ENCODE data around the gene PROCA1.
"Not testable (repeated sequence)": the region's sequence is repeated elsewhere in the genome, so short reads cannot be mapped to it uniquely, and the experiment has no call there.

The PROCA1 gene

DNA sequence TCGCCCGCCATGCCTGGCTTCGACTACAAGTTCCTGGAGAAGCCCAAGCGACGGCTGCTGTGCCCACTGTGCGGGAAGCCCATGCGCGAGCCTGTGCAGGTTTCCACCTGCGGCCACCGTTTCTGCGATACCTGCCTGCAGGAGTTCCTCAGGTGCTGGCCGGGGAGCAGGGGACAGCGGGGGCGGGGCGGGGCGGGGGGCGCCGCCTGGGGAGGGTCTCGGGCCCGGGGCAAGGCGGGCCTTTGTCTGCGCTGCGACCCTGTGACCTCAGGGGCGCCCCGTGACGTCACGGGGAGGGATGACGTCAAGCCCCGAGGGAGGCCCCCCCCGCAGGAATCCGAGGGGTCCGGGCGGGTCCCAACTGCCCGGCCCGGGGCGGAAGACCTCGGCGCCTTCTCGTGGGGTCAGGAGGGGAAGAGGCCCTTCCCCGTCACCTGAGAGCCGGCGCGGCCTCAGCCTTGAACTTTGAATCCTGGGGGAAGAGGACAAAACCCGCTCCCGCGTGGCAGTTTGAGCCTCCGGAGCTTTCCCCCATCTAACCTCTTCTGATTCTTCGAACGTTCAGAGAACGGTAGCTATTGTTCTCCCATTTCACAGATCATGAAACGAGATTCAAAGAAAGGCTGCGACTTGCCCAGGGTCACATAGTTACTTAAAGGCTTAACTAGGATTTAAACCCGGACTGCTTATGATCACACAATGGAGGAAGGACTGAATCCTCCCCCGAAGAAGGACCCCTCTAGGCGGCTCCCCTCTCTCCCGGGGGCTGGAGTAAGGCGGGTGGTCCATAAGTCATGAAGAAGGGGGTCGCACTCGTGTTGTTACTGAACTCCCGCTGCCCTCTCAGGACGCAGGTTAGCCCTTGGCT lies 32.6 kb upstream of the PROCA1 start:
- peak in 1 of 2 donors; percentile 71 for DNase-seq (ENCODE audit: low read depth in 2 of 2)

DNA sequence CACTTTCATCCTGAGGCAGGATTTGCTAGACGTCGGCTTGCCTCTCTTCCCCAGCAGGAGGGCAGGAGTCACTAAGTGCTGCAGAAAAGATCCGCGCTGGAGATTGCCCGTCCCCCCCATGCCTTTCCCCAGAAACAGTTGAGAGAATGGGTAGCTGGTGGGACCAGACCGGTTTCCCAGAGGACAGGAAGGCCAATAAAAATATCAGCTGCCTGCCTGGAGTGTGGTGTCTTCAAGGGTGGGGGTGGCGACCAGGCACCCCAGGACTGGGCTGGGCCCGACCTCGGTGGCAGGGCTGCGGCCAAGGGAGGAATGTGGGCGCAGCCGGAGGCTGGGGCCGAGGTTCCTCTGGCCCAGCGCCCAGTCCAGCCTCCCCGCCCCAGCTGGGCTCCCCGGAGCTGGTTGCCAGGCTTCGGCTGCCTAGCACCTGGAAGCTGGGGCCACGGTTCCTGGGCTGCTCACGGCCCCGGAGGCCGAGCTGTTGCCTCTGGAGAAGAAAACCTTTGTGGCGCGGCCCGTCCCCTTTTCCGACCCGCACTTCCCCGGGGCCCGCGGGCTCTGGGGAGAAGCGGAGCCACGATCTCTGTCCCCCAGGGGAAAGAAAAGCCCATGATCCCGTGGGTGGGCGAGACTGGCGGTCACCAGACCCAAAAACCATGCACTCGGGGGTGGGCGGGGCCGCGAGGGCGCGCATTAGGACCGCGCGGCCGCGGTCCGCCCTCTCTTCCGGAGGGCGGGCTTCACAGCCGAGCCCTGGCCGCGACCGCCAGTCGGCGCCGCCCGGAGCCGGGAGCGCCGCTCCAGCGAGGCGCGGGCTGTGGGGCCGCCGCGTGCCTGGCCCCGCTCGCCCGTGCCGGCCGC lies 31.8 kb upstream of the PROCA1 start, which contains the start of gene TRAF4:
Gene TRAF4 (plus strand): TSS at position 769 of the 861 bp plus-strand sequence. CDS start 102 bp downstream, outside the sequence.
- DNase-seq (ENCODE audit: low read depth in 2 of 2) = peak in 1 of 2 donors; percentile 68

DNA sequence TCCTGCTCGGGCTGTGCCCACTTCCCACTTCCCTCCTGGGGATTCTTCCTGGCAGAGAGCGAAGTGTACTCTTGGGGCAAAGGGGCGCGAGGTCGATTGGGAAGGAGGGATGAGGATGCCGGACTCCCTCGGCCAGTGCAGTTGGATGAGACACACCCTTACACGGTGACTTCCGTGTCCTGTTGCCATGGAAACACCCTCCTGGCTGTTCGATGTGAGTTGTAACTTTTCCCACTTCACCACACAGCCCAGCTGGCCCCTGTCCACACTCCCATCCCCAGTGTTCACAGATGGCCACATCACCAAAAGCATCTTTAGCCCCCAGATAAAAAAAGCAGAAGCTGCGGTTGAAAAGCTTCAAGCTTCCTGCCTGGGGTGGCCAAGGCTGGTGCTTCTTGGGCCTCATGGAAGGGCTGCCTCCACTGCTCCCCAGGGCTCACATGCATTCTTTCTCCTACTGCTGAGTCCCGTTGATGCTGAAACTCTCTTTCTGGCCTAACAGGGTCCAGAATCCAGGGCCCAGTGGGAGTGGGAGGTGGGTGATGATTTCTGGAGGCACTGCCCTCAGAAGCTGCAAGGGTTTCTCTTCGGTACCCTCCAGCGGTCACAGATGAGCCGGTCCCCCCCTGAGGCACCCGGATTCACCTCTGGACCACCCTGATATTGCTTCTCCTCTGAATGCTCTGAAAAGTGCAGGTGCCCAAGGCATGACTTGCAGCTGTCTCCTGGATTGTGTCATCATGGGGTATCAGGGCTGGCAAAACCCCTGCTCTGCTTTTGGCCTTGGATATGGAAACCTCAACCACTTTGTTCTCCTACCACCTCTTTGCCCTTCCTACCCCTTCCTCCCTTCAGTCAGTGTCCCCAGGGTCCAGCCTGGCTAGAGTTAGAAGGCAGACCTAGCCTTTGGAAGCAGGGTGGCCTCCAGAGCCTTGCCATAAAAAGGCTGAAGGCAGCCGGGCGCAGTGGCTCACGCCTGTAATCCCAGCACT lies 30.0 kb upstream of the PROCA1 start:
- DNase-seq (ENCODE audit: low read depth in 2 of 2) = no peak

DNA sequence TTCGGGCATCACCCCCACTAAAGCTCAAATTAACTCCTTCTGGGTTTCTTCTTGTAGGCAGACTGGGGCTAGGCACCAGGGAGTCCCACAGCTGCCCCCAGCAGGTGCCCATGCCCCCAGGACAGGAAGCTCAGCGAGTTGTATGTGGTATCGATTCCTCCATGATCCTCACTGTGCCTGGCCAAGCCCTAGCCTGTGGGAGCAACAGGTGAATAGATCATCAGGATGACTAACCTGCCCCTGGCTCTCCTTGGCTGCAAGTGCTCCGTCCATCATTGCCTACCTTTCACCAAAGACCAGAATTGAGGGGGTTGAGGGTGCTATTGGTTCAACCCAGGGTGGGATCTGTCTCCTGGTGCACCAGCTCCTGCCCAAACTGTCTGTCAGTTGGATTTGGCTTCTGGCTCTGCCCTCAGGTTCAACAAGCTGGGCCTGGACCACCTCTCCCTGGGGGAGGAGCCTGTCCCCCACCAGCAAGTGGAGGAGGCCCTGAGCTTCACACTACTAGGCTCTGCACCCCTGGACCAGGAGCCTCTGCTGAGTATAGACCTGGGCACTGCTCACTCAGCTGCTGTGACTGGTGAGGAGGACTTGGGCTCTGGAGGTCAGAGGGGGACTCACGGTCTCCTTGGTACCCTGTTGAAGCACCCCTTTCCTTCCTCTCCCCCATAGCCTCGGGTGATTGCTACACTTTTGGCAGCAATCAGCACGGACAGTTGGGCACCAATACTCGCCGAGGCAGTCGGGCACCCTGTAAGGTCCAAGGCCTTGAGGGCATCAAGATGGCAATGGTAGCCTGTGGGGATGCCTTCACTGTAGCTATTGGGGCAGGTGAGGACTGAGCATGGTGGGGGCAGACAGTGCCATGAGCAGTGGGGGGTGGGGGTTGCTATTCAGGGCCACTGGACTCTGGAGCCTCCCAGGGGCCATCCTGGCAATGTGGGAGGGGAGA lies 29.0 kb upstream of the PROCA1 start:
- DNase-seq (ENCODE audit: low read depth in 2 of 2) = no peak

DNA sequence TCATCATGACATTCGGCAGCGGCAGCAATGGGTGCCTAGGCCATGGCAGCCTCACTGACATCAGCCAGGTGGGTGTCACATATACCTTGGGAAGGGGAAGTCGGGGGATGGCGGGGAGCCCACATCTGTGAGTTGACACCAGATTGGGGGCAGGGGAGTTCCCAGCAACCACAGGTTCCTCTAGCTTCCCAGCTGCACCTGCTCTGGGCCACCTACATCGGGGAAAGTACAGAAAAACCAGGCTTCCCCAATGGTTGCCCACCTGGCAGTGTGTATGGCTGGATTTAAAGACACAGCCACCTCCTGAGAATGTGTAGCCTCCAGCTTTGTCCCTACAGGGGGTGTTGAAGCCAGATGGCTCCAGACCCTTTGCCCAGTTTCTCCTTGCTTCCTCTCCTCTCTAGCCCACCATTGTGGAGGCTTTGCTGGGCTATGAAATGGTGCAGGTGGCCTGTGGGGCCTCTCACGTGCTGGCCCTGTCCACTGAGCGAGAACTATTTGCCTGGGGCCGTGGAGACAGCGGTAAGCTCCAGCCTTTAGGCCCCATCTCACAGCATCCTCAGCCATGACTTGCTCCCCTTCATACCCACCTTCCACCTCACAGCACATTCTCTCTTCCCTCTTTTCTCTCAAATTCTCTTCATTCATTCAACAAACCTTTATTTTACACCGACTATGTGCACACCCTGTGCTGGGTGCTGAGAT lies 27.1 kb upstream of the PROCA1 start:
- peak in 1 of 2 donors; percentile 51 for DNase-seq (ENCODE audit: low read depth in 2 of 2)

DNA sequence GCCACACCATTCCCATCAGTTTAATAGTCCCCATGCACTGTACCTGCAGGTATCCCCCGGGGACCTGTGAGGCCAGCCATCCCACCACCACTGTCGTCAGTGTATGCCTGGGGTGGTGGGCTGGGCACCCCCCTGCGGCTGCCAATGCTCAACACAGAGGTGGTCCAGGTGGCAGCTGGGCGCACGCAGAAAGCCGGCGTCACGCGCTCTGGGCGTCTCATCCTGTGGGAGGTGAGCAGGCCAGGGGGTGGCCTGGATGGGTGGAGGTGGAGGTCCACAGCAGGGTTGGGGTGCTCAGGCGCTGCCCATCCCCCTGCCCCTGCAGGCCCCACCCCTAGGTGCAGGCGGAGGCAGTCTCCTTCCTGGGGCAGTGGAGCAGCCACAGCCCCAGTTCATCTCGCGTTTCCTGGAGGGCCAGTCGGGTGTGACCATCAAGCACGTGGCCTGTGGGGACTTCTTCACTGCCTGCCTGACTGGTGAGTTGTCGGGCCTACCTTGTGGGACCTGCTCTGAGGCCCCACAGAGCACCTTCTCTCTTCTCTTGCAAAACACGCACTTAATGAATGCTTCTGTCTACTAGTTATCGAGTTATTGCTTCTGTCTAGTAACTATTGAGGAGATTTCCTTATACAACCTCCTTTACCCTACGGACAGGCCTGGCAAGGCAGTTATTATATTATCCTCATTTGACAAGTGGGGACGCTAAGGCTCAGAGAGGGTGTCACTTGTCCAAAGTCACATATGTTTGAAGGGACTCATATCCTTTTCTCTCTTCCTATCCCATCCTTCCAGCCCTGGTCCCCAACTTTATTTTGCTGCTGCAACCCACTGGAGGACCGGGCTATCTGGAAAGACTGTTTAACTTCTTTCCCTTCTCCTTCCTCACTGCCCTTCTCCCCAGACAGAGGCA lies 26.3 kb upstream of the PROCA1 start:
- no peak for DNase-seq (ENCODE audit: low read depth in 2 of 2)

DNA sequence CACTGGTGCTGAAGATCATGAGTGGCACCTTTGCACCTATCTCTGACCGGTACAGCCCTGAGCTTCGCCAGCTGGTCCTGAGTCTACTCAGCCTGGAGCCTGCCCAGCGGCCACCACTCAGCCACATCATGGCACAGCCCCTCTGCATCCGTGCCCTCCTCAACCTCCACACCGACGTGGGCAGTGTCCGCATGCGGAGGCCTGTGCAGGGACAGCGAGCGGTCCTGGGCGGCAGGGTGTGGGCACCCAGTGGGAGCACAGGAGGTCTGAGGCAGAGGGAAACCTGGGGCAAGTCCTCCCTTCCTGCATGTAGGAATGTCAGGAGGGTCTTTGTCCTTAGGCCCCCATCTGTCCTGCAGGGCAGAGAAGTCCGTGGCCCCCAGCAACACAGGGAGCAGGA lies 25.6 kb upstream of the PROCA1 start:
- no peak for DNase-seq (ENCODE audit: low read depth in 2 of 2)

DNA sequence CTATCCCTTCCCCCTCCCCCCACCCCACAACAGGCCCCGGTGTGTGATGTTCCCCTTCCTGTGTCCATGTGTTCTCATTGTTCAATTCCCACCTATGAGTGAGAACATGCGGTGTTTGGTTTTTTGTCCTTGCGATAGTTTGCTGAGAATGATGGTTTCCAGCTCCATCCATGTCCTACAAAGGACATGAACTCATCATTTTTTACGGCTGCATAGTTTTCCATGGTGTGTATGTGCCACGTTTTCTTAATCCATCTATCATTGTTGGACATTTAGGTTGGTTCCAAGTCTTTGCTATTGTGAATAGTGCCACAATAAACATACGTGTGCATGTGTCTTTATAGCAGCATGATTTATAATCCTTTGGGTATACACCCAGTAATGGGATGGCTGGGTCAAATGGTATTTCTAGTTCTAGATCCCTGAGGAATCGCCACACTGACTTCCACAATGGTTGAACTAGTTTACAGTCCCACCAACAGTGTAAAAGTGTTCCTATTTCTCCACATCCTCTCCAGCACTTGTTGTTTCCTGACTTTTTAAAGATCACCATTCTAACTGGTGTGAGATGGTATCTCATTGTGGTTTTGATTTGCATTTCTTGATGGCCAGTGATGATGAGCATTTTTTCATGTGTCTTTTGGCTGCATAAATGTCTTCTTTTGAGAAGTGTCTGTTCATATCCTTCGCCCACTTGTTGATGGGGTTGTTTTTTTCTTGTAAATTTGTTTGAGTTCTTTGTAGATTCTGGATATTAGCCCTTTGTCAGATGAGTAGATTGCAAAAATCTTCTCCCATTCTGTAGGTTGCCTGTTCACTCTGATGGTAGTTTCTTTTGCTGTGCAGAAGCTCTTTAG lies 24.5 kb upstream of the PROCA1 start:
- not testable (repeated sequence) for DNase-seq (ENCODE audit: low read depth in 2 of 2)

DNA sequence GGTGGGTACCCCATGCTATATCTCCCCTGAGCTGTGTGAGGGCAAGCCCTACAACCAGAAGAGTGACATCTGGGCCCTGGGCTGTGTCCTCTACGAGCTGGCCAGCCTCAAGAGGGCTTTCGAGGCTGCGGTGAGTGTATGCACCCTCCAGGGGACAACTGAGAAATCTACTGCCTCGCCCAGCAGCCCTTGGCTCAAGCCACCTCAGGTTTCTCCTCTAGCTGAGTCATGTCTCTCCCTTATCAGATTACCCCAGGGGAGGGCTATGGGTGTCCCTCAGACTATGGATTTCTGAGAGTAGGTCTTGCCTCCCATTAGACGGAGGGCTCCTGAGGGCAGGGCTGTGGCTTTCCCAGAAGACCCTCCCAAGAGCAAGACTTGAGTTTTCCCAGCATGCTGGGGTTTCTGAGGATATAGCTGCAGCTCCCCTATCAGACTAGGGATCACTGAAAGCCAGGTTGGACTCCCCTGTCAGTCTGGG lies 23.6 kb upstream of the PROCA1 start:
- no peak for DNase-seq (ENCODE audit: low read depth in 2 of 2)

DNA sequence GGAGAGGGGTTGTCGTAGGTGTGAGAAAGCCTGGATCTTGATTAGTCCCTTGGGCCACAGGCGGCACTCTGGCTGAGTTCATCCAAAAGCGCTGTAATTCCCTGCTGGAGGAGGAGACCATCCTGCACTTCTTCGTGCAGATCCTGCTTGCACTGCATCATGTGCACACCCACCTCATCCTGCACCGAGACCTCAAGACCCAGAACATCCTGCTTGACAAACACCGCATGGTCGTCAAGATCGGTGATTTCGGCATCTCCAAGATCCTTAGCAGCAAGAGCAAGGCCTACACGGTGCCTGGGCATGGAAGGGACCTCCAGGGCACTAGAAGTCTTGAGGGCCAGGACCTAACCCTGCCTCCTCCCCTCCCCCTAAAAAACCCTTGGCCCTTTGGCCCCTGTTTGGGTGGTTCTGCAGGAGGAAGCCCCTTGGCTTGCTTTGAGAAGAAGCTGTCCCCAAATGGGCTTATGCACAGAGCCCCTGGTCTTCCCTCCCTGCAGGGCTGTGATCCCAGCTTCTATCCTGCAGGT lies 23.1 kb upstream of the PROCA1 start:
- DNase-seq (ENCODE audit: low read depth in 2 of 2) = no peak

DNA sequence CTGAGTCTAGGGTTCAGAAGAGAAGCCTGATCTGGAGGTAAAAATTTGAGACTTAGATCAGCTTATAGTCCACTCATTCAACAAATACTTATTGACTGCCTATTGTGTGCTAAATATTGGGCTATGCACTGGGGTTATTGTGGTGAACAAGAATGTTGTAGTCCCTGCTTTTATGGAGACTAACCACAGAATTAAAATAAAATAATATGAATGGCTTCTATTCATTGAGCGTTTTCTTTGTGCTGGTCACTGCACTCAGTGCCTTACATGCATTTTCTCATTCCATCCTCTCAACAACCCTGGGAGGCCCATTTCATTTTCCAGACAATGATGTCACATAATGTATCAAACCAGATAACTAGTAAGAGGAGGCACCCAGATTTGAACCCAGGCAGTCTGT lies 21.7 kb upstream of the PROCA1 start:
- no peak for DNase-seq (ENCODE audit: low read depth in 2 of 2)

DNA sequence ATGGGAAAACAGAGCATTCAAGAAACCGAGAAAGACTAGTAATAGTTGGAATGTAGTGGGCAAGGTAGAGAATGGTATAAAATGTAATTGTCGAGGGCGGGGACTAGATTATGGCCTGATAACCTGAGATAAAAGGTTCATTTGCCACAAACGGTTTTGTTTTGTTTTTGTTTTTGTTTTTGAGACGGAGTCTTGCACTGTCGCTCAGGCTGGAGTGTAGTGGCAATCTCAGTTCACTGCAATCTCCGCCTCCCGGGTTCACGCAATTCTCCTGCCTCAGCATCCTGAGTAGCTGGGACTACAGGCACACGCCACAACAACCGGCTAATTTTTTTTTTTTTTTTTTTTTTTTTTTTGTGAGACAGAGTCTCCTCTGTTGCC lies 18.3 kb upstream of the PROCA1 start:
- no peak for DNase-seq (ENCODE audit: low read depth in 2 of 2)

DNA sequence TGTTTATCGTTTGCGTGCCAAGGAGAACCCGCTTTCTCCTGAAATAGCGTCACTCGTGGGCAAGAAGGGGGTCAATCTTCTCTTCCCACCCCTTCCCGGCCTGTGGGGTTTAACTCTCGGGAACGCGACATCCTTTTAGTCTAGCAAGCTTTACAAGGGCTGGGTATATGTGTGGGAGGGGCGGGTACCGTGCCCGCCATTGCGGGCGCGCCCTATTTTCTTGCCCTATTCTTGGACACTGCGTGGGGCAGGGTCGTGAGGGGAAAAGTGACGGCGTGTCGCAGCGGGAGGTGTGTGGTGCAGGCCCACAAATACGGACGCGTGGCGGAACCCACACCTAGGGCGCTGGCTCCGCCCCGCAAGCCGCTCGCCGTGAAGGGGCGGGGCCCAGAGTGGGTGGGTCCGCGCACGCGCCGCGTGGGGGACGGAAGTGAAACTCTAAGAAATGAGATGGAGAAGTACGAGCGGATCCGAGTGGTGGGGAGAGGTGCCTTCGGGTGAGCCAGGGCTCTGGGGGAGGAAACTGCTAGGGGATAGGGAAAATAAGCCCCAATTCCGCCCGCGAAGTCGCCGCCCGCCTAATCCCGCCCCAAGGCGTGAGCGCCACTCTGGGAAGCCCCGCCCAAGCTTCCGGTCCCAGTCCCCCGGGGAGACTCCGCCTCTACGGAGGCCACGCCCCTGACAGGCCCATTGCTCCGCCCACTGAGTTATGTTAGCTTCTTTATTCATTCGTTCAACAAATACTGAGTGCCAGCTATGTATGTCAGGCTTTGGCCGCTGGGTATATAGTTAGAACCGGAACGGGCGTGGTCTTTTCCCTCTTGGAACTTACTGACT lies 16.9 kb upstream of the PROCA1 start, which contains the start of gene NEK8:
Gene NEK8 (plus strand): TSS at position 425 of the 837 bp plus-strand sequence. CDS start 26 bp downstream, at position 451.
- DNase-seq (ENCODE audit: low read depth in 2 of 2) = peak; percentile 94 to 98

DNA sequence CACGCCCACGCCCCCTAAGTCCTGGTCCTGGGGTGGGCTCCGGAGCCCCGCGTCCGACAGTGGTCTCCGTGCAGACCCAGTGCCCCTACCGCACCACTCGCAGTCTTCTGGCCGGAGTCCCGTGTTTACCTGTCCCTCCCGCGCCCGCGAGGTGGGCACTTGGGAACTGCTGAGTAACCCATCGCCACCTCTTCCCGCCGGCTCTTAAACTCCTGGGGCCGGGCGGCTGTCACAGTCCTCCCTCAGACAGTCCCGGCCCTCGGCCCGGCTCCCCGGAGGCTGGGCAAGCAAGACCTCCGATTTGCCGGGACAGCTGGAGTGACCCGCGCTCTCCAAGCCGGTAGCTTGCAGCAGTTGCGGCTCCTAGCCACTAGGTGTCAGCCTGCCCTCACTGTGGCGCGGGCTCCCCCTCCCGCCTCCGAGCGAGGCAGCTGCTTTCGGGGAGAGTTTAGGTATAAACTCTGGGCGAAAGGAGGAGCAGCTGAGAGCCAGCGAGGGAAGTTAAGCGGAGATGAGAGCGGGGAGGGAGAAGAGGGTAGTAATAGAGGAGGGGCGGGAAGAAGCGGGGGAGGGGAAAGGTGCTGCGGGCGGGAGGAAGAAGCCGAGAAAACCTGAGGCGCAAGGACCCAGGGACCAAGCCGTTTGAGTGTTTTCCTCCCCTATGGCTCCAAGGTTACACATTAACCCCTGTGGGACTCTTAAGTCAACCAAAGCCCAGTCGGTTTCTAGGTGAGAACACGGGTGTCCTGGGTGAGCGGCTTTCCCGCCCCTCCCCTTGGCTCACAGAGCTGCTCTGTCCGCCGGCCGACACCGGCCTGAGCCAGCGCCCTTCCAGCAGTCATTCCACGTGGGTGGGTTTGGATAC lies 15.2 kb upstream of the PROCA1 start:
- peak; percentile 79 to 85 for DNase-seq (ENCODE audit: low read depth in 2 of 2)

DNA sequence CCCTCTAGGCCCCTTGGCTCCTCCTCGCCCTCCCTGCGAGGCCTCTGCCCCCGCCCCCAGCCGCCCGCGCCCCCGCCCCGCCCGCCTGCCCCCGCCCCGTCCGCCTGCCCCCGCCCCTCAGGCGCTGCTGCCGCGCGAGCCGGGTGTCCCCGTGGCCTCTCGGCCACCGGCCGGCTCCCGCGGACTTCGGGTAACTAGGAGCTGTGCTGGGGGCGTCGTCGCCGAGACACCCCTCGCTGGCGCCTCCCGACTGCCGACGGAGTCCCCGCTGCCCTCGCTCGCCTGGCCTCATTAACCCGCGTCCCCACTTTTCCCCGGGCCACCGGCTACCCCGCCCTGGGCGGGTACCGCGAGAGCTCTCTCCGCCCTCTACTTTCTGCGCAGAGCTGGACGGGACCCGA lies 14.5 kb upstream of the PROCA1 start, which contains the start of gene TLCD1:
Gene TLCD1 (minus strand): TSS at position 8 of the 401 bp plus-strand sequence. CDS start 136 bp downstream, outside the sequence.
- no peak for DNase-seq (ENCODE audit: low read depth in 2 of 2)
